DND-41 (cell line): ENCODE measurements around the gene EHMT1.

Source experiments
- EZH2 ChIP-seq: IDR thresholded peaks from 3 replicates; pipeline ENCODE4 v1.6.1; 2012; ENCODE audit warnings: borderline replicate concordance, low read depth, mild to moderate bottlenecking, moderate library complexity, low read length, inconsistent platforms; ENCODE audit not compliant: severe bottlenecking
- TF ChIP-seq, protein P1 (sequence below): IDR thresholded peaks from 2 replicates; pipeline ENCODE4 v1.5.1; 2012; ENCODE audit warnings: borderline replicate concordance, low read length, moderate library complexity, mild to moderate bottlenecking; ENCODE audit not compliant: poor library complexity, severe bottlenecking; ENCODE audit errors: extremely low read depth

DNA sequence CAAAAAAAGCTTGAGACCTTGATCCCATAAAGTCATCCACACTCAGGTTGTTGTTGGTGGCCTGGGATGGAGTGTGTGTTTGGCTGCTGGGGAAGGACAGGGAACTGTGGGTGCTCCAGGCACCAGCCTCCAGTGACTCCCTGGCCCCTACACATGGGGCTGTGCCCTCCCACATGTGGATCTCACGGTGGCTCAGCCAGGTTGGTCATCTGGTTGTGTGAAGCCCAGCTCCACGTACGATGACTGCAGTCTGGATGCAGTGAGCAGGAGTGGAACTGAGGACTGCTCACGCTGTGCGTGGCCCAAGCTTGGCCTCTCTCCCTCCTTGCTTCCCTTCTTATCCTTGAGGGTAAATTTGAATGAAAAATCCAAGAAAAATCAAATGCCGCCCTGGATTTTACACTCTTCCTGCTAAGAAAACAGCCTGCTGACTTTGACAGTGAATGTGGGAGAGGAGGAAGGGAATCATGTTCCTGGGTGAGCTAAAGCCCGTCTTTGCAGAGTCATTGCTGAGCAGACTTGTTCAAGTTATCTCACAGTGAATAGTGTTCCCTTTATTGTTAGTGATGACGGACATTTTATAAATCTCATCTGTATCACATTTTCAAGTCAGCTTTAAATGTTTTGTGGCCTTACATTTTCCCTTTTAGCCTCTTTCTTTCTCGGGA is 193.7 kb downstream of the EHMT1 start:
- TF ChIP-seq, protein P1, sequence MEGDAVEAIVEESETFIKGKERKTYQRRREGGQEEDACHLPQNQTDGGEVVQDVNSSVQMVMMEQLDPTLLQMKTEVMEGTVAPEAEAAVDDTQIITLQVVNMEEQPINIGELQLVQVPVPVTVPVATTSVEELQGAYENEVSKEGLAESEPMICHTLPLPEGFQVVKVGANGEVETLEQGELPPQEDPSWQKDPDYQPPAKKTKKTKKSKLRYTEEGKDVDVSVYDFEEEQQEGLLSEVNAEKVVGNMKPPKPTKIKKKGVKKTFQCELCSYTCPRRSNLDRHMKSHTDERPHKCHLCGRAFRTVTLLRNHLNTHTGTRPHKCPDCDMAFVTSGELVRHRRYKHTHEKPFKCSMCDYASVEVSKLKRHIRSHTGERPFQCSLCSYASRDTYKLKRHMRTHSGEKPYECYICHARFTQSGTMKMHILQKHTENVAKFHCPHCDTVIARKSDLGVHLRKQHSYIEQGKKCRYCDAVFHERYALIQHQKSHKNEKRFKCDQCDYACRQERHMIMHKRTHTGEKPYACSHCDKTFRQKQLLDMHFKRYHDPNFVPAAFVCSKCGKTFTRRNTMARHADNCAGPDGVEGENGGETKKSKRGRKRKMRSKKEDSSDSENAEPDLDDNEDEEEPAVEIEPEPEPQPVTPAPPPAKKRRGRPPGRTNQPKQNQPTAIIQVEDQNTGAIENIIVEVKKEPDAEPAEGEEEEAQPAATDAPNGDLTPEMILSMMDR = no peak
- TF ChIP-seq EZH2 = no peak
